Measurements from ENCODE around the gene EXT2.
A peak's percentile ranks its signal among the peaks of the same experiment; 100 is the strongest.

GRCh38 chr11:44258190-44258489, 162.7 kb downstream of the EXT2 start:
- TF ChIP-seq POLR2AphosphoS5 (IDR thresholded peaks at IDR 0.05; ENCODE audit: low read depth, low read length) = no peak
- peak in 1 of 2 experiments; percentile 77; a peak in 2 of 4 replicates for TF ChIP-seq REST (IDR thresholded peaks at IDR 0.05; ENCODE audit: insufficient read depth in 1 of 2, low read depth in 2 of 2, low read length in 2 of 2)
